Natural killer cell (primary cell): Measurements from ENCODE around the gene IPO11. TPM values are rescaled to one million over a fixed set of nuclear protein-coding genes. Genes with fewer than 3 reads are reported as not detected.

Experiments used
- ATAC-seq, 3 donors: fragments of 150-1000 bp in 2 of 3; fragments of 200-7000 bp in 1 of 3; cut with Tn5 transposase; 1 replicate in 1 of 3; 2 replicates in 2 of 3; pipeline ENCODE4 v1.10.0; 2021; ENCODE audit warnings: mild to moderate bottlenecking in 2 of 3, moderate library complexity in 2 of 3
- DNase-seq, 2 donors: peaks; one replicate each; pipeline versions ENCODE4 v3.0.0 to v3.0.0-alpha.2; 2013 to 2021; ENCODE audit warnings: mixed read lengths in 1 of 2
- H3K27ac ChIP-seq: one replicate; pipeline ENCODE4 v1.5.1; 2013; ENCODE audit warnings: mild to moderate bottlenecking, low read length
- H3K27me3 ChIP-seq: one replicate; pipeline ENCODE4 v1.6.1; 2013; ENCODE audit warnings: low read length; ENCODE audit not compliant: control insufficient read depth, insufficient read depth
- H3K36me3 ChIP-seq: one replicate; pipeline ENCODE4 v1.6.1; 2013; ENCODE audit warnings: low read length; ENCODE audit not compliant: control insufficient read depth, insufficient read depth
- H3K4me1 ChIP-seq: one replicate; pipeline ENCODE4 v1.6.1; 2013; ENCODE audit warnings: low read length; ENCODE audit not compliant: control insufficient read depth, insufficient read depth
- H3K4me3 ChIP-seq: one replicate; pipeline ENCODE4 v1.5.1; 2013; ENCODE audit warnings: low read length
- H3K9me3 ChIP-seq: one replicate; pipeline ENCODE4 v1.6.1; 2013; ENCODE audit warnings: low read length; ENCODE audit not compliant: control insufficient read depth, insufficient read depth
- H3K27ac Mint-ChIP-seq, 2 donors: one replicate each; pipeline ENCODE4 v1.8.0; 2022; ENCODE audit warnings: mild to moderate bottlenecking in 2 of 2, mixed read lengths in 2 of 2, moderate library complexity in 1 of 2
- H3K27me3 Mint-ChIP-seq, 2 donors: one replicate each; pipeline ENCODE4 v1.8.0; 2022; ENCODE audit warnings: low read depth in 2 of 2, mixed read lengths in 2 of 2
- H3K36me3 Mint-ChIP-seq: one replicate; pipeline ENCODE4 v1.8.0; 2022; ENCODE audit warnings: mixed read lengths
- H3K4me1 Mint-ChIP-seq, 2 donors: one replicate each; pipeline ENCODE4 v1.8.0; 2022; ENCODE audit warnings: mixed read lengths in 2 of 2
- H3K4me3 Mint-ChIP-seq: one replicate; pipeline ENCODE4 v1.8.0; 2022; ENCODE audit warnings: mild to moderate bottlenecking, moderate library complexity, mixed read lengths
- H3K9me3 Mint-ChIP-seq, 2 donors: one replicate each; pipeline ENCODE4 v1.8.0; 2022; ENCODE audit warnings: mixed read lengths in 2 of 2
- WGBS: methylation state at CpG from one replicate; pipeline ENCODE4 v1.1.7; 2013; ENCODE audit warnings: missing lambda C conversion rate; ENCODE audit not compliant: insufficient coverage; 5-methylcytosine and 5-hydroxymethylcytosine counted together
- intact Hi-C: fragments of 100-400 bp; cut with micrococcal nuclease; formaldehyde crosslinking; loops from one replicate; pipeline ENCODE4 v1.14.2; 2022
- total RNA-seq, 4 donors: library from RNA; stranded (reverse); fragments of 120-200 nt in 1 of 4; gene quantifications; one replicate each; pipeline versions ENCODE4 v1.2.3 to v1.2.4, GENCODE V29; 2013 to 2022
- TF ChIP-seq, protein P1 (sequence below): fragments of 200-600 bp; IDR thresholded peaks from one replicate; pipeline ENCODE4 v1.8.0; 2022; ENCODE audit warnings: antibody characterized with exemption

The IPO11 gene
- total RNA-seq, 3 donors from 2014 or later (not counting 1 experiment from before 2014, with no cell fraction given), result 16.6 to 31.4 (median 30.7) TPM

GRCh38 chr5:62572918-62573514 is 160.5 kb downstream of the IPO11 start:
- Mint-ChIP-seq H3K36me3 (peaks cover 14% of the 10 kb centered on the region), H3K9me3 (peaks cover 0 to 2% of the 10 kb centered on the region in 2 donors)
- no peak overlapping the region for H3K27ac ChIP-seq

DNA sequence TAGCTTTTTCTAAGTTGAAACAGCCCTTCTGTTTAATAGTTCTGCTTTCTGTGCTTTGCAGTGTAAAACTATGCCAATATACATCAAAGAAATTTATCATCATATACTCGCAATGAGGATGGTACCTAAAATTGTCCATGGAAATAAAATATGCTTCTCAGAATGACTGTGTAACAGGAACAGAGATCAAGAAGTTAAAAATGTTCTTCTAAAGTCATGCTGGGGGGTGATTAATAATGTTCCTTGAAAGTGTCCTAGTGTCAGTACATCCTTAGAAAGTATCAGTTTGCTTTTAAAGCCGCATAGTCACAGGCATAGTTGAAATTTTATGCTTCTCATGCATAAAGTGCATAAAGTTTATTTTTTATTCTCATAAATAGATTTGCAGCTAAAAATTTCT is 162.0 kb downstream of the IPO11 start:
- peaks cover 5% of the 10 kb centered on the region for H3K4me1 ChIP-seq
- H3K4me1 Mint-ChIP-seq, result peaks cover 27 to 36% of the 10 kb centered on the region in 2 donors

More at GRCh38 chr5:62572918-62573514, 160.5 kb downstream of the IPO11 start:
- DNase-seq (no peak), ATAC-seq (peak; percentile 32 to 70 (median 57))
- Mint-ChIP-seq H3K27me3 (no peaks in the 10 kb centered on the region), H3K4me3 (peak overlapping the region; percentile 77), H3K4me1 (peaks cover 21 to 30% of the 10 kb centered on the region in 2 donors), H3K27ac (peak overlapping the region; percentile 35 to 76)
- TF ChIP-seq, protein P1, sequence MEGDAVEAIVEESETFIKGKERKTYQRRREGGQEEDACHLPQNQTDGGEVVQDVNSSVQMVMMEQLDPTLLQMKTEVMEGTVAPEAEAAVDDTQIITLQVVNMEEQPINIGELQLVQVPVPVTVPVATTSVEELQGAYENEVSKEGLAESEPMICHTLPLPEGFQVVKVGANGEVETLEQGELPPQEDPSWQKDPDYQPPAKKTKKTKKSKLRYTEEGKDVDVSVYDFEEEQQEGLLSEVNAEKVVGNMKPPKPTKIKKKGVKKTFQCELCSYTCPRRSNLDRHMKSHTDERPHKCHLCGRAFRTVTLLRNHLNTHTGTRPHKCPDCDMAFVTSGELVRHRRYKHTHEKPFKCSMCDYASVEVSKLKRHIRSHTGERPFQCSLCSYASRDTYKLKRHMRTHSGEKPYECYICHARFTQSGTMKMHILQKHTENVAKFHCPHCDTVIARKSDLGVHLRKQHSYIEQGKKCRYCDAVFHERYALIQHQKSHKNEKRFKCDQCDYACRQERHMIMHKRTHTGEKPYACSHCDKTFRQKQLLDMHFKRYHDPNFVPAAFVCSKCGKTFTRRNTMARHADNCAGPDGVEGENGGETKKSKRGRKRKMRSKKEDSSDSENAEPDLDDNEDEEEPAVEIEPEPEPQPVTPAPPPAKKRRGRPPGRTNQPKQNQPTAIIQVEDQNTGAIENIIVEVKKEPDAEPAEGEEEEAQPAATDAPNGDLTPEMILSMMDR, result no peak
- Histone ChIP-seq H3K4me1 (peaks cover 5% of the 10 kb centered on the region), H3K27me3 (no peaks in the 10 kb centered on the region), H3K4me3 (peak overlapping the region; percentile 7), H3K9me3 (peaks cover 5% of the 10 kb centered on the region), H3K36me3 (no peaks in the 10 kb centered on the region)
- 55% methylated on average over 3 of the region's 9 CpGs for WGBS
- intact Hi-C loops, result no loop called here

GRCh38 chr5:62575066-62575465 is 162.5 kb downstream of the IPO11 start:
- Mint-ChIP-seq H3K27ac (peak overlapping the region; percentile 35 to 76), H3K27me3 (no peaks in the 10 kb centered on the region), H3K4me3 (no peak overlapping the region), H3K9me3 (no peaks in the 10 kb centered on the region), H3K4me1 (peaks cover 27 to 36% of the 10 kb centered on the region in 2 donors), H3K36me3 (no peaks in the 10 kb centered on the region)
- no peak for ATAC-seq
- no peak overlapping the region for H3K4me3 ChIP-seq
- H3K27ac ChIP-seq, result no peak overlapping the region
- WGBS, result 69% methylated on average over 1 of the region's 2 CpGs
- H3K27me3 ChIP-seq, result no peaks in the 10 kb centered on the region
- no peaks in the 10 kb centered on the region for H3K9me3 ChIP-seq
- no peak for DNase-seq
- H3K4me1 ChIP-seq, result peaks cover 5% of the 10 kb centered on the region
- TF ChIP-seq, protein P1, result no peak
- no peaks in the 10 kb centered on the region for H3K36me3 ChIP-seq
- intact Hi-C loops, result loop anchor here (5.0 kb wide), 1 partner anchor 268 kb away; the partner anchor contains the start of gene KIF2A

More for the DNA sequence above, 162.0 kb downstream of the IPO11 start:
- no peaks in the 10 kb centered on the region for H3K9me3 ChIP-seq
- no peak for DNase-seq
- no peak overlapping the region for H3K4me3 ChIP-seq
- intact Hi-C loops, result no loop called here
- Mint-ChIP-seq H3K36me3 (no peaks in the 10 kb centered on the region), H3K27me3 (no peaks in the 10 kb centered on the region), H3K27ac (peak overlapping the region; percentile 35 to 76), H3K9me3 (no peaks in the 10 kb centered on the region), H3K4me3 (no peak overlapping the region)
- no peak overlapping the region for H3K27ac ChIP-seq
- TF ChIP-seq, protein P1, result no peak
- no peaks in the 10 kb centered on the region for H3K36me3 ChIP-seq
- 58% methylated on average over 2 of the region's 2 CpGs for WGBS
- no peaks in the 10 kb centered on the region for H3K27me3 ChIP-seq
- ATAC-seq, result no peak

- H3K4me3 ChIP-seq, result no peak overlapping the region
- H3K4me3 Mint-ChIP-seq, result no peak overlapping the region
- H3K4me1 ChIP-seq, result peaks cover 5% of the 10 kb centered on the region
- H3K27ac ChIP-seq, result no peak overlapping the region
- H3K4me1 Mint-ChIP-seq, result peaks cover 31 to 39% of the 10 kb centered on the region in 2 donors
- H3K27ac Mint-ChIP-seq, result peak overlapping the region; percentile 35 to 76
- H3K9me3 Mint-ChIP-seq, result no peaks in the 10 kb centered on the region
- TF ChIP-seq, protein P1, result no peak
- no peaks in the 10 kb centered on the region for H3K27me3 Mint-ChIP-seq
- intact Hi-C loops, result loop anchor here (5.0 kb wide), 1 partner anchor 268 kb away; the partner anchor contains the start of gene KIF2A
- no peaks in the 10 kb centered on the region for H3K27me3 ChIP-seq
- H3K9me3 ChIP-seq, result no peaks in the 10 kb centered on the region
- no peaks in the 10 kb centered on the region for H3K36me3 ChIP-seq
- no peaks in the 10 kb centered on the region for H3K36me3 Mint-ChIP-seq
- no peak for ATAC-seq
- DNase-seq, result no peak
- 40% methylated on average over 1 of the region's 1 CpG for WGBS
Observed at GRCh38 chr5:62575489-62575888, 162.9 kb downstream of the IPO11 start.
